ENCODE measurements around the gene CTNNA2.

CTNNA2 gene

DNA sequence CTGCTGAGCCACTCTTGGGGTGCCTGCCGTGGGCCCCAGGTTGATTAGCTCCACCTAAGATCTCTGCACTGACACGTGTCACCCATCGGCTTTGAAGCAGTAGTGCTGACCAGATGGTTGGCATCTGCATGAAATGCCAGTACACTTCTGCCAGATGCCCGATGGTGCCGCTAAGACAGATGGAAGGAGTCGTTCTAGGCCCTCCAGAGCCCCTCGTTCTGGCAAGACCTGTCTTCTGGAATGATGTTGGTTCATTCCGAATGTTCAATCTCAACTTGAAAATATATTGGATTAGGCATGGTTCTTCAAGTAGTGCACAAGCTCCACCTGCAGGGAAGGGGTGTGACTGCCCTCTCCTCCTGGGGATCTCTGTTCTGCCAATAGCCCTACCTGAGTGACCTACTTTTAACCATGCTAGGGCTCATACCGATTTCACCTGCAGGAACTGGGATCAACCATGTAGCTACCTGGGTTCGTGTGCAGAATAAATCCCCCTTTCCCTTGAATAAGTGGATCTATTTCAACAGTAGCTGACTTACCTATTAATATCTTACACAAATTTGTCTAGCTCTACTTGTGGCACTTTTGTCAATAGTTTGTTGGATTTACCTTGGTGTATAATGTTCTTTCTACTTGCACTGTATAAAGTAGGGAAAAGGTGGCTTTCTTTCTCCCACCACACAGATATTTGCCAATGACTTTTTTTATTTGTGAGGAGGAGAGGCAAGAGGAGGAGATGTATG, 342.6 kb downstream of the CTNNA2 start:
- no peak for DNase-seq (ENCODE audit: low read depth in 2 of 2)

GRCh38 chr2:79857888-79858287, 345.0 kb downstream of the CTNNA2 start:
- DNase-seq (ENCODE audit: low read depth in 2 of 2): no peak

DNA sequence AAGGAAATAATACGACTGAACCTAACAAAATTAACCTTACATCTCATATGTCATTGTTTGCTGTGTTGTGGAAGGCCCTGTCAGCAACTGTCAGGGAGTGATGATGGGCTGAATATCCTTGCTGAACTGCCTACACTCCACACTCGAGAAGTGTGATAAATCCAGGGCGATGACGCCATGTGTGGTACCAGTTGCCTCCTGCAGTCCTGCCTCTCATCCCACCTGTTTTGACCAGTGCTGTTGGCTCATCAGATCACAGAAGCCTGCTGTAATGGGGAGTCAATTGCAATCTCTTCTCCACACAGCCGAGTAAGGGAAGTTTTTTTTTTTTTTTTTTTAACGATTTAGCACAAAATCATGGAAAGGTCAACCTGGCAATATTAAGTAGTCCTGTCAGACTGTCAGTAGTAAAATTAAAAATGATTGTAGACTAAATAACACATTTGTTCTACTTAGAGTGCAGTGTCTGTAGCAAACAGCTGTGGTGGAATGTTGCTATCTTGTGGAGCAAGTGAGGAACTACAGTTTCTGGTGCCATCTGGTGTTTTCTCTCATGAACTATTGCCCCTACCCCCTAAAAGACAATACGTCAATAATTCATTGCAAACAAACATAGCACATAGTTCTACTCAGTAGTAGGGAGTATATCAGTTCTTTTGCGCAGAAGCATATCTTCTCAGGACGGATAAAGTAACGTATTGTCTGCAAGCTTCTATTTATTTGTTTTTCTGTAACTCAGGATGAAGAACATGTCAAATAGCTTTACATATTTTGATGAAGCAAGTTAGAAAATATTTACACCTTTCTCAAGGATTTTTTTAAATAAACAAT, 347.6 kb downstream of the CTNNA2 start:
- no peak for DNase-seq (ENCODE audit: low read depth in 2 of 2)

DNA sequence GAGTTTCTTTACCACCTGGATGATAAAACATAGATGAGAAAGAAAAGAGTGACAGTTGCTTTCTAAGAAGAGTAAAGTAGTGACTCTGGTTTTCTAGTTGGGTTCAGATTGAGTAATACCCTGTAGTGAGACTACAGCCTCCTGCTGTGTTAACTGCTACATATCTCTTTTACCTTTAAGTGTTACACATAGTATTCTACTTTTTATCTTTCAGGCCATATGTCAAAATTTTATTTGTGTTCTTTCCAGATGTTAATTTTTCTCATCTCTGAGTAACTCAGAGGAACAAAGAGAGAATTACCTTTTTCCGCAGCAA, 348.2 kb downstream of the CTNNA2 start:
- DNase-seq (ENCODE audit: low read depth in 2 of 2): no peak

GRCh38 chr2:79862756-79863155, 349.9 kb downstream of the CTNNA2 start:
- DNase-seq (ENCODE audit: low read depth in 2 of 2): no peak

DNA sequence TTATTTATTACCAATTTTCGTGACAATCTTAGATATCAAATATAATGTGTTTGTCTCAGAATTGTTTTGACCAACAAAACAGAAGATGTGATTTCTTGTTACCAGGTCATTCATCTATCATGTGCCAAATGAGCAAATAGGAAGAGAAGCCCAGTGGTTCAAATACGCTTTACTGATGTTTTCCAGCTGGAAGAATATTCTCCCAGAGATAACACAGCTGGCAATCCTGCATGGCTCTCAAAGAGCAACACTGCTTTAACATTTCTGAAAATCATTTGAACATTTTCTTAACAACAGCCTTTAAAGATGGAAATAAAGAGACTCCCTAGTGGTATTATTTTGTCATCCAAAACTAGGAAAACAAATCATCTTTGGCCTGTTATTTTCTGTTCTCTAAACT, 359.8 kb downstream of the CTNNA2 start:
- no peak for DNase-seq (ENCODE audit: low read depth in 2 of 2)

- DNase-seq (ENCODE audit: low read depth in 2 of 2): no peak
Measured at GRCh38 chr2:79874015-79874414, 361.2 kb downstream of the CTNNA2 start.

DNA sequence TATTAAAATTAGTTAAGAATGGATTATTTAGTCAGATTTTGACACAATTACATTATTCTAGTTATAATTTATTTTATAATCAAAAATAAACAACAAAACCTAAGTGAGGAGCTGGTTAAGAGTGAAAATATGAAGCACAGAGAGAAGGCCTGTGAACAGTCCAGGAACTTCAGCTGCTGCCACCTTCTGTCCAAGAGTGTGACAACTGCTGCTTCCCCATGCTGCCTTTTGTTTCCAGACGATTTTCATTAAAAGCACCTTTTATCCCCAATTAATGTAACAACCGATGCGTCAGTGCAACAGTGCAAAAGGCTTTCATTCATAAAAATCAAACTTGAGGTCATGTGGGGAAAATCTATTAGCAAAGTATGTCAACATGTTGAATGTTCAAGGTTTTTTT, 363.6 kb downstream of the CTNNA2 start:
- DNase-seq (ENCODE audit: low read depth in 2 of 2): no peak

- no peak for DNase-seq (ENCODE audit: low read depth in 2 of 2)
Measured at GRCh38 chr2:79882548-79882947, 369.7 kb downstream of the CTNNA2 start.

GRCh38 chr2:79887747-79888374, 375.0 kb downstream of the CTNNA2 start:
- DNase-seq (ENCODE audit: low read depth in 2 of 2): peak in 1 of 2 donors; percentile 4

DNA sequence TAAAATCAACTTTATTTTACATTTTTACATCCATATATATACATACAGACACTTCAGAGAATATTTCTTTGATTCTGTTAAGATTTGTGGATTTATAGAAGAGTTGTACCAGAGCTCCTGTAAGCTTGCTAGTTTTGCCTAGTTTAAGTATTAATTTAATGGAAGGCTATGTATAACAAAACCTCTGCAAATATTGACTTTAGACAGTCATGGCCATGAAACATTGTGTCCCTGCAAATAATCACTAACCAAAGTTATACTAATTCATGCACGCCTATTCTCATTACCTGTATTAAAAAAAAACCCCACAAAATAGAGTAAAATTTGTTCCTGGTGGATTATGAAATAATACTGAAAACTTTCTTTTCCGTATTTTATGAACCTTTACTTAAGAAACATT, 379.3 kb downstream of the CTNNA2 start:
- no peak for DNase-seq (ENCODE audit: low read depth in 2 of 2)

- no peak for DNase-seq (ENCODE audit: low read depth in 2 of 2)
Measured at GRCh38 chr2:79899196-79899595, 386.3 kb downstream of the CTNNA2 start.

GRCh38 chr2:79901161-79901560, 388.3 kb downstream of the CTNNA2 start:
- no peak for DNase-seq (ENCODE audit: low read depth in 2 of 2)

DNA sequence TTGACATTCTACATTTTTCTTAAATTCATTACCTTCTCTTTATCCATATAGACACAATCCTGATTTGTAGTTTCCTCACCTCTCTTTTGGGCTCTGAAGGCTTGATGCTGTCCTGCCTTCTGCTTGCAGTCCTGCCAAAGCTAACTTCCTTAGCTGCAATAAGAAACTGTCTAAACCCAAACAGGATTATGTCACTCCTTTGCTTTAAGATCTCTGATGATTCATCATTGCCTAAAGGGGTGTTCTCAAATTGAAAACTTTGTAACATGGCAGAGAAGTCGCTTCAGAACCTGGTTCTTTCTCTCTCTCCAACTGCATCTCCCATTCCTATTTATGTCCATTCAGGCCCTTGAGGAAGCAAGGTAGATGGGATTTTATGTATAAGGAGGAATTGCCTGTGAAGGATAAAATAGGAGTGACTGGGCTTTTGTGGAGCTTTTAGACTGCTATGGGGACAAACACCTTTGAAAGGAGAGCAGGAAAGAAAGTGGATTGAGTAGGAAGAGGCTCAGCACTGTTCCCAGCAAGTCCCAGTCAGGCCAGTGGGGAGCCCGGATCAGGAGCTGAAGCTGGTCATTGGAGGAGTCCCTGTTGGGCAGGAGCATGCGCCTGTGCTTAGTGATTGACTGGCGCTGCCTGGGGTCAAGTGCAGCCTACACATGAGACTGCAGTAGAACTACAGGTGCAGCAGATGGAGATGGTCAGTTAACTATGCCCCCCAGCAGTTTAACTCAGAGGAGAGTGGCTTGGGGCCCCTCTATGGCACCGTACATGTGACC, 390.6 kb downstream of the CTNNA2 start:
- no peak for DNase-seq (ENCODE audit: low read depth in 2 of 2)

DNA sequence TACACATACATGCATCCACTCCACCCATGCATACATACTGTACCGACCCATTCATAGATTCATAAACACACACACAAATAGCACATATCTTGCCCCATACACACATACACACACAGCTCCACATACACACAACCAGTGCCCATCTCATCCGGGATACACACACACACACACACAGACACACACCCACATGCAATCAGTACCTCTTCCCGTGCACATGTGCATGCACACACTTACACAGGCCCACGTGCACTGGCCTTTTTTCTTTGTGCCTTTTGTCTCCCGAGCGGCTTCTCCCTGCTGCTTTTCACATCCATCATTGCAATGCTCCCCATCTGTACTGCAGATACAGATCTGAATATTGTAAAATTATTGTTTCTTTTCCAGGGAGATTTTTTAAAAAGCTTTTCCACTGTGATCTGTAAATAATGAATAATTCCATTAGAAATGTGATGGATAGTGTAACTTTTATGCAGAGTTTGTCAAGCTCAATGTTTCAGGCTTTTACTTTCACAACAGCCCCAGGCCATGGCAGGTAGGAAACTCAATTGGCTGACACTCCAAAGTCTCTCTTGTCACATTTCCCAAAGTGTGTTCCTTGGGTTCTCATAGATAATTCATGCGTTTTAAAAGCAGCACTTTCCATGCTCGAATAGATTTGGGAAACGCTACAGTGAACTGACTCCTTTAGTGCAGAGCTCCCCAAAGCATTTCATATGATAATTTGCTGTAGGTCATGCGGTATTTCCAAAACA, 393.5 kb downstream of the CTNNA2 start:
- no peak for DNase-seq (ENCODE audit: low read depth in 2 of 2)

DNA sequence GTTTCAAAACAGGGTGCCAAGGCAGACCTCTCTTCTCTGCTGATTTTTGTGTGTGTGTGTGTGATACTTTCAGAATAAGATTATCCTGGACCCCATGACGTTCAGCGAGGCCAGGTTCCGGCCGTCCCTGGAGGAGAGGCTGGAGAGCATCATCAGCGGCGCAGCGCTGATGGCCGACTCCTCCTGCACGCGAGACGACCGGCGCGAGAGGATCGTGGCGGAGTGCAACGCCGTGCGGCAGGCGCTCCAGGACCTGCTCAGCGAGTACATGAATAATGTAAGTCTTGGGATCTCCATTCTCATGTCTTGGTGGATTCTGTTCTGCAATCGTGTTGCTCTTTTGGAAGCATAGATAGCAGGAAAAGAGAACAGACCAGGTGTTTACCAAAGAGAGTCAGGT, 396.7 kb downstream of the CTNNA2 start:
- no peak for DNase-seq (ENCODE audit: low read depth in 2 of 2)

GRCh38 chr2:79910643-79911042, 397.8 kb downstream of the CTNNA2 start:
- DNase-seq (ENCODE audit: low read depth in 2 of 2): no peak

- DNase-seq (ENCODE audit: low read depth in 2 of 2): no peak
Measured at GRCh38 chr2:79915455-79915854, 402.6 kb downstream of the CTNNA2 start.

DNA sequence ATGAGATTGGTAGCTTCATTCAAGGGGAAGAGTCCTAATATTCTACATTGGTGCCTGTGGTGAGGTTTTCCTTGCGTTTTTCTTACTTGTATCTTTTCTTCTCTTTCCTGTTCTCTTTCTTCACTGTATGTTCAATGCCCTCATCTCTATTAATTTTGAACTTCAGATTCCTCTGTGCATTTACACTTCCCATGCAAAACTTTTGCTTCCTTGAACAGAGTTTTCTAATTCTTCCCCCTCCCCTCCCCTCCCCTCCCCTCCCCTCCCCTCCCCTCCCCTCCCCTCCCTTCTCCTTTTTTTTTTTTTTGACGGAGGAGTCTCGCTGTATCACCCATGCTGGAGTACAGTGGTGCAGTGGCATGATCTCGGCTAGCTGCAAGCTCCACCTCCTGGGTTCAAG, 403.4 kb downstream of the CTNNA2 start:
- DNase-seq (ENCODE audit: low read depth in 2 of 2): no peak

DNA sequence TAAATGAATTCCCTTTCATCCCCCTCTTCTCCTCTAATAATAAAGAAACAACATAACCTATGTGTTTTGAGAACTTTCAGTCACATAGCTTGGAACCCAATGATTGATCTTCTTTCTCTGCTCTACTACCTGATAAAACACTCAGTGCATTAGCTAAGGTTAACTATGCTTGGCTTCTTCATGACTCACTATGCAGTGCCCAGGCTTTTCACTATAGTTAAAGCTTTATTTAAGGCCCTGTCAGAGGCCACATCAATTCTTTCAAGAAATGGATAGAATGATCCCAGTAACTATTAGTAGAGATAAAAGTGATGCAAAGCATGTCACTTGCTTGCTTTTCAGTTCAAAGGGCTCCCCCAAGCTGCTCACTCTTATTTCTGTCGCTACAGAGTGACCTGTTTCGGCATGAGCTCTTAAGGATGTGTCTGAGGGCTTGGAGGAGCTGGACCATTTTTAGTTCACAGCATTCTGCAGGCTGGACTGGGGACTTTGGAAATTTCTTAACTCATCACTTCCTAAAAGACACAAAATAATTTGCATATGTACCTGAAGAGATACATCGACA, 407.7 kb downstream of the CTNNA2 start:
- no peak for DNase-seq (ENCODE audit: low read depth in 2 of 2)

- no peak for DNase-seq (ENCODE audit: low read depth in 2 of 2)
Measured at GRCh38 chr2:79929624-79930023, 416.8 kb downstream of the CTNNA2 start.
